Mammary epithelial cell (primary cell): ENCODE results near the gene CEP112.

Experiments used
- EZH2 ChIP-seq: IDR thresholded peaks from 2 replicates; pipeline ENCODE4 v1.6.1; 2012; ENCODE audit warnings: low read length, inconsistent platforms, borderline replicate concordance
- TF ChIP-seq, protein P1 (sequence below), 2 donors: IDR thresholded peaks in 1 of 2; conservative IDR thresholded peaks in 1 of 2; 2 replicates each; pipeline ENCODE4 v1.5.1; 2011 to 2012; ENCODE audit warnings: inconsistent platforms in 2 of 2, low read length in 2 of 2, mild to moderate bottlenecking in 2 of 2, control low read depth in 1 of 2, low read depth in 1 of 2; ENCODE audit not compliant: insufficient read depth in 1 of 2; ENCODE audit errors: extremely low read depth in 1 of 2

DNA sequence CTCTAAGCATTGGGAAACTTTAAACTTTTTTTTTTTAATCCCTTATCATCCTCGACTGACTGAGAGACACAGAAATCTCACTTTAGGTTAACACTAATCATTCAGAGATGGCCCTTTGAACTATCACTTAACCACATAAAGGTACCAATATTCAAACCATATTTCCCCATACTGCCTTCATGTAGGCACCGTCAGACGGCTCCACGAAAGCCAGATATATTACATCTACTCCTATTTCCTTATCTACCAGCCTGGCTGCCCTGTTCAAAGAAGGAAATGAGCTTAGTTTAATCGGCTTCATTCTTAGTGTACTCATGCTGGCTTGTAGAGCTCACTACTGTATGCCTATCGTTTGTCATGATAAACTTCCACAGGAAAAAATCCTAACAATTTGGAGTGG is 270.9 kb downstream of the CEP112 start:
- TF ChIP-seq, protein P1, sequence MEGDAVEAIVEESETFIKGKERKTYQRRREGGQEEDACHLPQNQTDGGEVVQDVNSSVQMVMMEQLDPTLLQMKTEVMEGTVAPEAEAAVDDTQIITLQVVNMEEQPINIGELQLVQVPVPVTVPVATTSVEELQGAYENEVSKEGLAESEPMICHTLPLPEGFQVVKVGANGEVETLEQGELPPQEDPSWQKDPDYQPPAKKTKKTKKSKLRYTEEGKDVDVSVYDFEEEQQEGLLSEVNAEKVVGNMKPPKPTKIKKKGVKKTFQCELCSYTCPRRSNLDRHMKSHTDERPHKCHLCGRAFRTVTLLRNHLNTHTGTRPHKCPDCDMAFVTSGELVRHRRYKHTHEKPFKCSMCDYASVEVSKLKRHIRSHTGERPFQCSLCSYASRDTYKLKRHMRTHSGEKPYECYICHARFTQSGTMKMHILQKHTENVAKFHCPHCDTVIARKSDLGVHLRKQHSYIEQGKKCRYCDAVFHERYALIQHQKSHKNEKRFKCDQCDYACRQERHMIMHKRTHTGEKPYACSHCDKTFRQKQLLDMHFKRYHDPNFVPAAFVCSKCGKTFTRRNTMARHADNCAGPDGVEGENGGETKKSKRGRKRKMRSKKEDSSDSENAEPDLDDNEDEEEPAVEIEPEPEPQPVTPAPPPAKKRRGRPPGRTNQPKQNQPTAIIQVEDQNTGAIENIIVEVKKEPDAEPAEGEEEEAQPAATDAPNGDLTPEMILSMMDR (conservative IDR thresholded peaks at IDR 0.05 in 1 of 2, IDR thresholded peaks at IDR 0.05 in 1 of 2; ENCODE audit: extremely low read depth in 1 of 2, insufficient read depth in 1 of 2, low read depth in 1 of 2, low read length in 2 of 2) = no peak
- no peak for TF ChIP-seq EZH2
